NCI-H1436 (cell line): Measurements from ENCODE around the gene JMJD6.
"Not testable (repeated sequence)": the region's sequence is repeated elsewhere in the genome, so short reads cannot be mapped to it uniquely, and the experiment has no call there.

Experiments
- DNase-seq: peaks from one replicate; lab custom pipeline; 2025; lab: John Stamatoyannopoulos, UW

JMJD6 gene

GRCh38 chr17:76726231-76726775 is at the start of gene JMJD6:
Gene JMJD6, minus strand, starts transcription at chr17:76726606. Its CDS starts 131 bp downstream, at chr17:76726475.
- DNase-seq: peak; percentile 99

GRCh38 chr17:76775021-76775600 is 48.7 kb upstream of the JMJD6 start:
- no peak for DNase-seq

- DNase-seq: peak; percentile 34
Measured at GRCh38 chr17:76772842-76773525, 46.6 kb upstream of the JMJD6 start.

DNA sequence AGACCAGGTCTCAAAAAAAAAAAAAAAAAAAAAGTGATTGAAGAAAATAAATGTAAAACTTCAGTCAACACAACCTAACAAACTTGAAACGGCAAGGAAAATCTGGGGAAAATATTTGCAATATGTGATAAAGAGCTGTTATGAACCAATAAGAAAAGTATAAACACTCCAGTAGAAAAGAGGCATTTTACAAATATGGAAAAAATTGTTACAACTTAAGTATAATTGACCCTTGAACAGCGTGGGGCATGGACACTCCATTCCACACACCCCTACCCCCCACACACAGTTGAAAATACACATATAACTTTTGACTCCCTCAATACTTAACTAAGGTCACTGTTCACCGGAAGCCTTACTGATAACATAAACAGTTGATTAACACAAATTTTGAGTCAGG is 32.2 kb upstream of the JMJD6 start:
- no peak for DNase-seq

DNA sequence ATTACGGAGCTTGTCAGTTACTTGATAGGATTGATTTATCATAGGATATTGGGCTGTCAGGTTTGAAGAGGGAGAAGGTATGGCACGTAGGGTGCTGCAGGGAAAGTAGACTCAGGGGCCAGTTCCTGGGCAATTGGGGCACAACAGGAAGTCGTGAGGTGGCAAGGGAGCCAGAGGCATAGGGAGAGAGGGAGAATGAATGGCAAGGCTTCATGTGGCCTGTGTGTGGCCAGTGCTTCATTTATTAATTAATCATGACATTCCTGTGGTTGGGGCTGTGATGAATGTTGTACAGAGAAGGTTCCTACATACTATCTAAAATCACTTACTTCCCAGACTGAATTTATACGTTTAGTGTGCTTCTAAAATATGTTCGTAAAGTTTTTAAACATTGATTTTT is 30.9 kb upstream of the JMJD6 start:
- DNase-seq: no peak

DNA sequence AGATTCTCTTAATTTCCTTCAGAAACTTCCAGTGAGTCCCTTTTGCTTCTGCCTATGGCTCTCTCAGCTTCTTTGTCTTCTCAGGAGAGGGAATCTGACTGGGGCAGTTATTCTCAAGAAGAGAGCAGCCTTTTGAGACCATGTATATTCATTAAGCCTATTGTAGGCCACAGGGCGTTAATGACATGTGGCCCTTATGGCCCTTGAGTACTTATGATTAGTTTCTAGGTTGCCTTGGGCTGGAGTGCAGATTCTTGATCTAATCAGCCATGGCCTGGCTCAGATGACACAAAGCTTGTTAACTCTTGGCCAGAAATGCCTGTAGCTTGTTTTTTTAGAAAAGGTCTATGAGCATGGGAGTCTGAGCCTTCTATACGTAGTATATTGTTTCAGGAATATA is 28.9 kb upstream of the JMJD6 start:
- no peak for DNase-seq

GRCh38 chr17:76753061-76753961 is 26.9 kb upstream of the JMJD6 start:
- no peak for DNase-seq

DNA sequence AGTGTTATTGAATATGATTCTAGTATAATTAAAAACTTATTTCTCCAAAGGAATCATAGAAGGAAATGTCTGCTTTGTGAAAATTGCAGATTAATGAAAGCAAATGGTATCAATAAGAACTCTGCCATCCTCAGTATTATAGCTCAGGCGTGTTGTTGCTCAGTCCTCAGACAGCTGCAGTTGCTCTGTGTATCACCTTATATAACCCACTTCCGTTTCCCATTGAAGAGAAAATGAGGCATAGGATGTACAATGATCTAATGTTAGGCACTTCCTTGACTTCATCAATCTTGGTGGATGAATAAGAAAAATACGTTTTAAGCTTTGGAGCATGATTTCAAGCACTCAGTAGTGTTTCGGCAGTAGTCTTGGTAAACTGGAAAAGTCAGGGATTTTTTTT is 25.6 kb upstream of the JMJD6 start:
- DNase-seq: no peak

GRCh38 chr17:76751416-76751993 is 25.1 kb upstream of the JMJD6 start:
- DNase-seq: no peak

DNA sequence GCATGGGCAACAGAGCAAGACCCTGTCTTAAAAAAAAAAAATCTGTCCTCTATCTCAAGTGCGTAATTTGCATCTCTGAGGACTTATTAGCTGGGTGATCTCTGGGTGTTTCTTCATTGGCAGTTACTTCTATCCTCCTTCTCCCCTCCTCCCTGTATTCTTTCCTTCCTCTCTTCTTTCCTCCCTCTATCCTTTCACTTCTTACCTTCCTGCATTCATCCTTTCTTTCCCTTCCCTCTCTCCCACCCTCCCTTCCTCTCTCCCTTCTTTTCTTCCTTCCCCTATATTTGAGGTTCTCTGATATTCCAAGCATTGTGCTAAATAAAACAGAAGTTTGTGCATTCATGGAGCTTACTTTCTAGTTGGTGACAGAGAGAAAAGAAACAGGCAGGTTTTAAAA is 22.3 kb upstream of the JMJD6 start:
- DNase-seq: no peak

GRCh38 chr17:76747716-76748363 is 21.4 kb upstream of the JMJD6 start:
- DNase-seq: no peak

- not testable (repeated sequence) for DNase-seq
Measured at GRCh38 chr17:76745785-76746184, 19.4 kb upstream of the JMJD6 start.

DNA sequence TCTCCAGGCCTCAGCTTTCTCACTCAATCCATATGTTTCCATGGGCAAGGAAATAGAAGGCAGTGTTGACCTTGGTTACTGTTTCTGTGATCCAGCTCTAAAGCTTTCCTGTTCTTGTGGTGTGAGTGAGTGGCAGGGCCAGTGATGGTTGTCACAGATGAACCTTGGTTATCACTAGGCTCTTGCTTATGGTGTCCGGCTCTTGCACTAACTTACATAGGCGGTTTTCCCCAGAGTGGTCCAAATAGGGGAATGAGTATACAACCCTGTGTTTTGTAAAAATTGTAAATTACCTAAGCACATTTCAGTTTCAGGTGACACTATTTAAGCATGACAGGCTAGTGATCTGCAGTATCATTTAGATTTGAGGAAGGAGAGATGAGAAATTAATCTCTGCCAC is 18.3 kb upstream of the JMJD6 start:
- DNase-seq: no peak

DNA sequence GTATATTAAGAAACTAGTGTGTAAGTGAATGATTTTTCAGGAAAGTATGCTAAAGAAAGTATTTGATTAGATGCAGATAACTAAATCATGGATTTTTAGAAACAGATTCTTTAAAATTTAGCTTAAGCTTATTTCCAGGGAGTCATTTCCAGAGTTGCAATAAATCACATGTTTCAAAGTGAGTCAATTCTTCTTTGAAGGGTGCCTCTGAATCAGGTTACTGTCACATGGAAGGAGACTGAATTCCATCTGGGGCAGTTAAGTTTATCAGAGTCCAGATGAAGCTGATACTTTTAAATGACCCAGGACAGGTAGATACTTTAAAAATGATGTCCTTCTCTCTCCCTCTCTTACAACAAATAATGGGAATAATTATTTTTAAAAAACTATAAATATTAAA is 16.6 kb upstream of the JMJD6 start:
- DNase-seq: no peak

- peak; percentile 72 for DNase-seq
Measured at GRCh38 chr17:76740329-76741118, 14.1 kb upstream of the JMJD6 start.

- not testable (repeated sequence) for DNase-seq
Measured at GRCh38 chr17:76739568-76740115, 13.2 kb upstream of the JMJD6 start.

DNA sequence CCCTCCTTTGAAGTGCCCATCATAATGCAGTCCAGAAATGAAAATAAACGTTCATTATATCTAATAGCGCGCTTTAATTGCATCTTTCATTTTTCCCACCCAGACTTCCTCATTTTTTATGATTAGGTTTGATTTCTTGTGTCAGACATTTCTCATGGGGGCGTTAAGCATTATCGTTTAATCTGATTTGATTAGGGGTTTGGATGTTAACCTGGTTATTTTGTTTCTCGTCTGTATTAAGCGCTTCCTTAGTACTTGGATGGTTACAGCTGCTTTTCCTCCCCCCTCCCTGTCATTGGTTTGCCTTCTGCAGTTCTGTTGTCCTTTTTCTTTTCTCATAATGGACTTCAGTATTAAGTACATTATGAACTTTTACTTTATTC is 12.1 kb upstream of the JMJD6 start:
- DNase-seq: no peak

DNA sequence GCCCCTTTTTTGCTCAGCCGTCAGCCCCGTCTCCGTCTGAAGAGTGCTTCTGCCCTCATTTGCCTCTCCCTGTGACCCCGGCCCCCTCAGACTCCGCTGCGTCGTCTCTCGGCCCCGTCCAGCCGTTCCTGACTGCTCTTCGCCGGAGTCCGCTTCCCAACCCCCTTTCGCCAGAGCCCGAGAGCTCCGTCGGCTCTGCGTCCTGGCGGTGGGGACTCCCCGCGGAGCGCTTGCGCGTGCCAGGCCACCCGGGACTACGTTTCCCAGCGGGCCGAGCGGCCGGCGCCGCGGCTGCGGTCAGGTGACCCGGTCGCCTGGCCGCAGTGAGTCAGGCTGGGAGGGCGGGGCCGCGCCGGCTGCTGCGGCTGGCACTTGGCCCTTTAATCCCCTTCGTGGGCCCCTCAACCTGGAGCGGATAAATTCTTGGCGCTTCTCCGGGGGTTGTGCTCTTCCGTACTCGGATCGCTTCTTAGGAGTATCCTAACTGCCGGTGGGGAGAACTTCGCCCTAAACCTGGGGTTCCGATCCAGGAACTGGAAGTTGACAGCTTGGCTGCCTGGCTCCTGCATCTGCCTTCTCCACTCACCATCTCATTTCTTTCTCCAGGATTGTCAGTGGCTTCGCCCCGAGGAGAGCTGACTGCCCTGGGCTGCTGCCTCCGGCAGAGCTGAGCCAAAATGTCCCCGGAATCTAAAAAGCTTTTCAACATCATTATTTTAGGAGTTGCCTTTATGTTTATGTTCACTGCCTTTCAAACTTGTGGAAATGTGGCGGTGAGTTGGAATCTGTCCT is 11.5 kb upstream of the JMJD6 start, which contains the start of gene MFSD11:
TSS of gene MFSD11 (plus strand) at position 444 of the 792 bp plus-strand sequence. CDS start at position 678, 234 bp downstream.
- peak; percentile 97 for DNase-seq

- peak; percentile 100 for DNase-seq
Measured at GRCh38 chr17:76737082-76737675, 10.8 kb upstream of the JMJD6 start, which contains the start of gene SRSF2. Gene SRSF2, minus strand, starts transcription at chr17:76737331. Its CDS starts 171 bp downstream, at chr17:76737160.
